Caco-2 (cell line): Measurements from ENCODE around the gene CS. TPM values are rescaled to one million over a fixed set of nuclear protein-coding genes. Genes with fewer than 3 reads are reported as not detected.

Experiments used
- BruUV-seq: library from RNA; stranded (reverse); fragments of 400-500 nt; replicated peaks from 2 replicates; lab custom pipeline; 2021; lab: Mats Ljungman, UMichigan
- CTCF ChIA-PET: fragments of 300-600 bp; sonication (Branson Sonifier 250); formaldehyde crosslinking; loops from one replicate; lab custom pipeline; 2022; ENCODE audit warnings: antibody characterized with exemption; lab: Charles Lee
- POLR2A ChIA-PET: fragments of 300-600 bp; sonication (Branson Sonifier 250); formaldehyde crosslinking; loops from one replicate; lab custom pipeline; 2022; ENCODE audit warnings: antibody characterized with exemption; lab: Charles Lee
- DNase-seq, 2 experiments: peaks; one replicate each; pipeline versions ENCODE4 v3.0.0 to v3.0.0-alpha.2; 2020 to 2022
- H3K27me3 ChIP-seq: replicated peaks from 2 replicates; pipeline ENCODE4 v1.6.0; 2011; ENCODE audit warnings: low read length; ENCODE audit not compliant: control insufficient read depth, insufficient read depth
- H3K36me3 ChIP-seq: 2 replicates; pipeline ENCODE4 v1.5.1; 2011; ENCODE audit warnings: low read length; ENCODE audit not compliant: control insufficient read depth, insufficient read depth
- H3K4me1 ChIP-seq: fragments of 250-450 bp; sonication (Bioruptor Pico); 2 replicates; pipeline ENCODE4 v1.5.1; 2020; ENCODE audit warnings: mild to moderate bottlenecking
- H3K4me3 ChIP-seq: 2 replicates; pipeline ENCODE4 v1.5.1; 2011; ENCODE audit warnings: low read depth, mild to moderate bottlenecking, control low read depth, low read length
- H3K9me3 ChIP-seq: fragments of 250-450 bp; sonication (Bioruptor Pico); 2 replicates; pipeline ENCODE4 v1.5.1; 2020; ENCODE audit warnings: mild to moderate bottlenecking, moderate library complexity
- H3K27ac Mint-ChIP-seq: one replicate; pipeline ENCODE4 v1.8.0; 2022; ENCODE audit warnings: mixed read lengths; ENCODE audit not compliant: unreplicated experiment
- H3K27me3 Mint-ChIP-seq: one replicate; pipeline ENCODE4 v1.8.0; 2022; ENCODE audit warnings: mixed read lengths; ENCODE audit not compliant: insufficient read depth, unreplicated experiment
- H3K36me3 Mint-ChIP-seq: one replicate; pipeline ENCODE4 v1.8.0; 2022; ENCODE audit warnings: mild to moderate bottlenecking, mixed read lengths; ENCODE audit not compliant: insufficient read depth, unreplicated experiment
- H3K4me1 Mint-ChIP-seq: one replicate; pipeline ENCODE4 v1.8.0; 2022; ENCODE audit warnings: low read depth, mixed read lengths; ENCODE audit not compliant: unreplicated experiment
- H3K4me3 Mint-ChIP-seq: one replicate; pipeline ENCODE4 v1.8.0; 2022; ENCODE audit warnings: mild to moderate bottlenecking, moderate library complexity, mixed read lengths; ENCODE audit not compliant: unreplicated experiment
- H3K9me3 Mint-ChIP-seq: one replicate; pipeline ENCODE4 v1.8.0; 2022; ENCODE audit warnings: mixed read lengths; ENCODE audit not compliant: unreplicated experiment
- CTCF ChIP-seq, 2 experiments: fragments of 200-600 bp in 1 of 2; IDR thresholded peaks; 1 replicate in 1 of 2; 2 replicates in 1 of 2; pipeline versions ENCODE4 v1.5.1 to v1.8.0; 2011 to 2022; ENCODE audit warnings: antibody characterized with exemption in 1 of 2, control low read depth in 1 of 2, inconsistent platforms in 1 of 2, low read depth in 1 of 2, low read length in 1 of 2, mild to moderate bottlenecking in 1 of 2, moderate library complexity in 1 of 2; ENCODE audit not compliant: insufficient read depth in 1 of 2, severe bottlenecking in 1 of 2, unreplicated experiment in 1 of 2
- intact Hi-C: fragments of 100-400 bp; cut with micrococcal nuclease; formaldehyde crosslinking; loops from one replicate; pipeline ENCODE4 v1.10.0; 2022; ENCODE audit not compliant: unreplicated experiment
- total RNA-seq: library from RNA; stranded (reverse); gene quantifications from 2 replicates; pipeline ENCODE4 v1.2.3, GENCODE V29; 2022

Gene CS
- total RNA-seq, 1 experiment from 2014 or later: 241 TPM

- POLR2A ChIA-PET: no interaction called here
- peak; percentile 71 to 82 for DNase-seq
- intact Hi-C loops: no loop called here
- H3K27me3 Mint-ChIP-seq: no peaks in the 10 kb centered on the region
- H3K27me3 ChIP-seq: no peaks in the 10 kb centered on the region
- no peaks in the 10 kb centered on the region for H3K36me3 ChIP-seq
- H3K4me1 ChIP-seq: peaks cover 38% of the 10 kb centered on the region
- BruUV-seq: no TSS peak
- peaks cover 14% of the 10 kb centered on the region for H3K36me3 Mint-ChIP-seq
- peak overlapping the region; percentile 93 for H3K27ac Mint-ChIP-seq
- no peak overlapping the region for H3K4me3 ChIP-seq
- H3K4me3 Mint-ChIP-seq: peak overlapping the region; percentile 29
- CTCF ChIA-PET: no interaction called here
- peaks cover 30% of the 10 kb centered on the region for H3K4me1 Mint-ChIP-seq
- no peak for TF ChIP-seq CTCF (IDR thresholded peaks at IDR 0.05; ENCODE audit: insufficient read depth in 1 of 2, low read depth in 1 of 2, low read length in 1 of 2, severe bottlenecking in 1 of 2, unreplicated experiment in 1 of 2)
- no peaks in the 10 kb centered on the region for H3K9me3 ChIP-seq
- H3K9me3 Mint-ChIP-seq: peaks cover 10% of the 10 kb centered on the region
Observed at GRCh38 chr12:56261503-56262232, 38.5 kb downstream of the CS start.

GRCh38 chr12:56260921-56261320 lies 39.2 kb downstream of the CS start:
- H3K9me3 Mint-ChIP-seq: peaks cover 10% of the 10 kb centered on the region
- H3K36me3 Mint-ChIP-seq: peaks cover 21% of the 10 kb centered on the region
- ChIA-PET POLR2A (no interaction called here), CTCF (no interaction called here)
- no peaks in the 10 kb centered on the region for H3K27me3 Mint-ChIP-seq
- no peak for TF ChIP-seq CTCF (IDR thresholded peaks at IDR 0.05; ENCODE audit: insufficient read depth in 1 of 2, low read depth in 1 of 2, low read length in 1 of 2, severe bottlenecking in 1 of 2, unreplicated experiment in 1 of 2)
- BruUV-seq: no TSS peak
- H3K4me1 ChIP-seq: peaks cover 42% of the 10 kb centered on the region
- peak overlapping the region; percentile 93 for H3K27ac Mint-ChIP-seq
- peaks cover 30% of the 10 kb centered on the region for H3K4me1 Mint-ChIP-seq
- no peak overlapping the region for H3K4me3 Mint-ChIP-seq
- no peak for DNase-seq
- H3K9me3 ChIP-seq: no peaks in the 10 kb centered on the region
- no peaks in the 10 kb centered on the region for H3K27me3 ChIP-seq
- intact Hi-C loops: no loop called here
- no peak overlapping the region for H3K4me3 ChIP-seq
- no peaks in the 10 kb centered on the region for H3K36me3 ChIP-seq

- ChIA-PET POLR2A (no interaction called here), CTCF (no interaction called here)
- Histone ChIP-seq H3K4me3 (no peak overlapping the region), H3K4me1 (peaks cover 38% of the 10 kb centered on the region), H3K36me3 (no peaks in the 10 kb centered on the region), H3K27me3 (no peaks in the 10 kb centered on the region), H3K9me3 (no peaks in the 10 kb centered on the region)
- Mint-ChIP-seq H3K27me3 (no peaks in the 10 kb centered on the region), H3K27ac (peak overlapping the region; percentile 93), H3K36me3 (peaks cover 25% of the 10 kb centered on the region), H3K4me1 (peaks cover 30% of the 10 kb centered on the region), H3K4me3 (no peak overlapping the region), H3K9me3 (peaks cover 10% of the 10 kb centered on the region)
- no peak for TF ChIP-seq CTCF (IDR thresholded peaks at IDR 0.05; ENCODE audit: insufficient read depth in 1 of 2, low read depth in 1 of 2, low read length in 1 of 2, severe bottlenecking in 1 of 2, unreplicated experiment in 1 of 2)
- no TSS peak for BruUV-seq
- intact Hi-C loops: no loop called here
- DNase-seq: no peak
Observed at GRCh38 chr12:56260380-56260779, 39.8 kb downstream of the CS start.
